AG09309 (cell line): Measurements from ENCODE around the gene POP7.
"Not testable (repeated sequence)": the region's sequence is repeated elsewhere in the genome, so short reads cannot be mapped to it uniquely, and the experiment has no call there.

Source experiments
- DNase-seq: peaks from one replicate; pipeline ENCODE4 v3.0.0-alpha.2; 2010; ENCODE audit warnings: low read depth
- H3K4me3 ChIP-seq: 2 replicates; pipeline ENCODE4 v1.5.1; 2011; ENCODE audit warnings: mild to moderate bottlenecking, low read depth, low read length, moderate library complexity; ENCODE audit not compliant: control insufficient read depth
- CTCF ChIP-seq: IDR thresholded peaks from 2 replicates; pipeline ENCODE4 v1.5.1; 2011; ENCODE audit warnings: mild to moderate bottlenecking, low read depth, low read length, inconsistent platforms; ENCODE audit not compliant: insufficient read depth, control insufficient read depth; ENCODE audit errors: missing control alignments

Gene POP7

GRCh38 chr7:100708395-100708794, 2.5 kb downstream of the POP7 start:
- no peak for TF ChIP-seq CTCF
- no peak overlapping the region for H3K4me3 ChIP-seq
- no peak for DNase-seq

- no peak overlapping the region for H3K4me3 ChIP-seq
- no peak for TF ChIP-seq CTCF
- no peak for DNase-seq
Observed at GRCh38 chr7:100710452-100710851, 4.5 kb downstream of the POP7 start.

GRCh38 chr7:100711369-100711768, 5.4 kb downstream of the POP7 start:
- no peak for TF ChIP-seq CTCF
- DNase-seq, result no peak

GRCh38 chr7:100714725-100715124, 8.8 kb downstream of the POP7 start:
- no peak for DNase-seq
- no peak overlapping the region for H3K4me3 ChIP-seq
- no peak for TF ChIP-seq CTCF

More at GRCh38 chr7:100711369-100711768, 5.4 kb downstream of the POP7 start:
- H3K4me3 ChIP-seq, result no peak overlapping the region

GRCh38 chr7:100717073-100717472, 11.2 kb downstream of the POP7 start:
- DNase-seq, H3K4me3 ChIP-seq: not testable (repeated sequence)

- no peak overlapping the region for H3K4me3 ChIP-seq
- TF ChIP-seq CTCF, result peak; percentile 82
- DNase-seq, result peak; percentile 31
Observed at GRCh38 chr7:100719523-100720278, 13.8 kb downstream of the POP7 start.

GRCh38 chr7:100720279-100720670, 14.4 kb downstream of the POP7 start, which contains the start of gene EPO:
Gene EPO (plus strand): TSS chr7:100720468. CDS start chr7:100720981, 513 bp downstream.
- peak within 1 kb of the TSS; percentile 2; the same call in 1 of the 2 replicates for H3K4me3 ChIP-seq
- TF ChIP-seq CTCF, result no peak
- no peak for DNase-seq
